ENCODE results near the gene SV2C.

GRCh38 chr5:76081811-76082771 lies 1.1 kb upstream of the SV2C start:
- TF ChIP-seq CTCF (IDR thresholded peaks at IDR 0.05; ENCODE audit: insufficient read depth, low read length, poor library complexity, severe bottlenecking), result no peak
- no peak for TF ChIP-seq EZH2phosphoT487 (conservative IDR thresholded peaks at IDR 0.05; ENCODE audit: low read length)

All from SU-DHL-6 (cell line).